ENCODE data around the gene CFAP44. TPM values are rescaled to one million over a fixed set of nuclear protein-coding genes. Genes with fewer than 3 reads are reported as not detected.
"Not testable (repeated sequence)": the region's sequence is repeated elsewhere in the genome, so short reads cannot be mapped to it uniquely, and the experiment has no call there.

The CFAP44 gene
- total RNA-seq, 2 experiments from 2014 or later = 5.2 to 7.2 TPM

GRCh38 chr3:113468539-113468938, 27.2 kb upstream of the CFAP44 start:
- Histone ChIP-seq H3K4me2 (ENCODE audit: low read length) (no peak overlapping the region), H3K36me3 (ENCODE audit: insufficient read depth, low read length) (peaks cover 54% of the 10 kb centered on the region), H2AFZ (ENCODE audit: low read length) (no peak overlapping the region), H3K27ac (ENCODE audit: low read depth, low read length, poor library complexity, severe bottlenecking) (no peak overlapping the region), H3K9me3 (ENCODE audit: low read length) (no peaks in the 10 kb centered on the region), H3K4me1 (ENCODE audit: insufficient read depth, low read length, poor library complexity, severe bottlenecking) (peaks cover 8% of the 10 kb centered on the region), H3K9me2 (ENCODE audit: insufficient read depth, low read length) (no peaks in the 10 kb centered on the region), H3K4me3 (ENCODE audit: low read depth, low read length, poor library complexity, severe bottlenecking) (no peak overlapping the region), H4K20me1 (ENCODE audit: insufficient read depth, low read length) (no peaks in the 10 kb centered on the region), H3K79me2 (ENCODE audit: insufficient read depth, low read depth, low read length) (no peaks in the 10 kb centered on the region)
- CTCF ChIA-PET (ENCODE audit: unreplicated experiment) = no interaction called here
- POLR2A ChIA-PET = interaction anchor here (0.6 to 1.6 kb wide), 4 partner anchors 12 to 1641 kb away, joined by 3 read pairs; no protein-coding TSS in a partner anchor
- intact Hi-C loops (cut with micrococcal nuclease; ENCODE audit: unreplicated experiment) = no loop called here
- TF ChIP-seq CTCF (conservative IDR thresholded peaks at IDR 0.05; ENCODE audit: low read length) (no peak), EZH2phosphoT487 (IDR thresholded peaks at IDR 0.05; ENCODE audit: borderline replicate concordance, low read depth, low read length) (no peak)
- BruUV-seq (replicated peaks) = TSS peak; percentile 45
- DNase-seq (ENCODE audit: low spot score) = no peak

- BruUV-seq (replicated peaks) = no TSS peak
- H4K20me1 ChIP-seq (ENCODE audit: insufficient read depth, low read length) = no peaks in the 10 kb centered on the region
- no peak overlapping the region for H3K4me3 ChIP-seq (ENCODE audit: low read depth, low read length, poor library complexity, severe bottlenecking)
- no peaks in the 10 kb centered on the region; the same call in 1 of the 2 replicates for H3K9me3 ChIP-seq (ENCODE audit: low read length)
- POLR2A ChIA-PET = interaction anchor here (0.6 kb wide), 1 partner anchor 53 kb away, joined by 3 read pairs; no protein-coding TSS in a partner anchor
- intact Hi-C loops (cut with micrococcal nuclease; ENCODE audit: unreplicated experiment) = no loop called here
- H3K36me3 ChIP-seq (ENCODE audit: insufficient read depth, low read length) = peaks cover 70% of the 10 kb centered on the region
- DNase-seq (ENCODE audit: low spot score) = no peak
- no peak overlapping the region for H3K27ac ChIP-seq (ENCODE audit: low read depth, low read length, poor library complexity, severe bottlenecking)
- H3K4me1 ChIP-seq (ENCODE audit: insufficient read depth, low read length, poor library complexity, severe bottlenecking) = no peaks in the 10 kb centered on the region
- CTCF ChIA-PET (ENCODE audit: unreplicated experiment) = no interaction called here
- no peaks in the 10 kb centered on the region for H3K79me2 ChIP-seq (ENCODE audit: insufficient read depth, low read depth, low read length)
- H3K4me2 ChIP-seq (ENCODE audit: low read length) = no peak overlapping the region
- H3K9me2 ChIP-seq (ENCODE audit: insufficient read depth, low read length) = no peaks in the 10 kb centered on the region
- H2AFZ ChIP-seq (ENCODE audit: low read length) = no peak overlapping the region
- TF ChIP-seq CTCF (conservative IDR thresholded peaks at IDR 0.05; ENCODE audit: low read length) (no peak), EZH2phosphoT487 (IDR thresholded peaks at IDR 0.05; ENCODE audit: borderline replicate concordance, low read depth, low read length) (no peak)
These were observed 20.2 kb upstream of the CFAP44 start for GRCh38 chr3:113461488-113461887.

- POLR2A ChIA-PET = interaction anchor here (1.8 kb wide), 1 partner anchor 13 kb away, joined by 4 read pairs; no protein-coding TSS in a partner anchor
- peaks cover 62% of the 10 kb centered on the region for H3K36me3 ChIP-seq (ENCODE audit: insufficient read depth, low read length)
- CTCF ChIA-PET (ENCODE audit: unreplicated experiment) = not testable (repeated sequence)
These were observed 17.3 kb upstream of the CFAP44 start for GRCh38 chr3:113458554-113458953.

More at GRCh38 chr3:113458554-113458953, 17.3 kb upstream of the CFAP44 start:
- H3K4me2 ChIP-seq (ENCODE audit: low read length); H3K27ac ChIP-seq (ENCODE audit: low read depth, low read length, poor library complexity, severe bottlenecking); H2AFZ ChIP-seq (ENCODE audit: low read length); H3K4me1 ChIP-seq (ENCODE audit: insufficient read depth, low read length, poor library complexity, severe bottlenecking); intact Hi-C loops (cut with micrococcal nuclease; ENCODE audit: unreplicated experiment); H3K9me3 ChIP-seq (ENCODE audit: low read length); H3K4me3 ChIP-seq (ENCODE audit: low read depth, low read length, poor library complexity, severe bottlenecking); H3K9me2 ChIP-seq (ENCODE audit: insufficient read depth, low read length); H4K20me1 ChIP-seq (ENCODE audit: insufficient read depth, low read length); H3K79me2 ChIP-seq (ENCODE audit: insufficient read depth, low read depth, low read length); DNase-seq (ENCODE audit: low spot score); BruUV-seq (replicated peaks): not testable (repeated sequence)
